NCI-H2227 (cell line): ENCODE data around the gene VRK2.
A peak's percentile ranks its signal among the peaks of the same experiment; 100 is the strongest.
"Not testable (repeated sequence)": the region's sequence is repeated elsewhere in the genome, so short reads cannot be mapped to it uniquely, and the experiment has no call there.

Source experiments
- DNase-seq: peaks from one replicate; lab custom pipeline; 2025; ENCODE audit not compliant: unreplicated experiment; lab: John Stamatoyannopoulos, UW

The VRK2 gene

DNA sequence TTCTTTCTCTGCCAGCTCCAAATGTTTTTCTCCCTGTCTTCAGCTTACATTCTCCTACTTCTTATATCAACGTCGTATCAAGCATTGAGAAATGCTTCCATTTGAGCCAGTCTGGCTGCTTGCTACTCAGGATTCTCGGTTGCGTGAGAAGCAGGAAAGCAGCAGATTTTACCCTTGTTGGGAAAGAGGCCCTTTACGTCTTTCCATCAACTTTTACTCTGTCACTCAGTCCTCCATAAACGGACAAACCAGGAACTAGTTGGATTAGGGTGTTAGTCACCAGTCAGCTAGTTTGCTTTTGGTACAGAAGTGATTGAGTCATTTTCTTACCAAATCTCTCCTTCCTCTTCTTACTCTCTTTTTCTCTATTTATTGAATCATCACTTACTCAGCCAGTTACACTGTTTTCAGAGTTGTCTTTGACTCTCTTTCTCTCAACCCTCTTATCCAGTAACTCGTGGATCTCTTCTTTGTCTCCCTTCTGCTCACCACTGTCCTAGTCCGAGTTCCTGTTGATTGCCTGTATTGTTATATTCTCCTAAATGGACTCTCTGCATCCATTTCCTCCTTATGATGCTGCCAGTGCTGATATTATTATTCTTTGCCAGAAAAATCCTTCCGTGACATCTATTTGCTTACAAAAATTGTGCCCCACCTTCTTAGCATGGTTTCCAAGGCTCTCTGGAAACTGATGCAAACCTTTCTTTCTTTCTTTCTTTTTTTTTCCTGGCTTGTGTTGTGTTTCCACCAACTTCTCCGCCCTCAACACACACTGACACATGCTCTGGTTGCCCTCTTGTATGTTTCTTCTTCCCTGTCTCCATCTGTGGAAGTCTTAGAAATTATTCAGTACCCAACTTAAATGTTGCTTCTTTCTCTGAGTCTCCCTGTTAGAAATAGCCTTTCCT lies 61.5 kb downstream of the VRK2 start:
- no peak for DNase-seq

DNA sequence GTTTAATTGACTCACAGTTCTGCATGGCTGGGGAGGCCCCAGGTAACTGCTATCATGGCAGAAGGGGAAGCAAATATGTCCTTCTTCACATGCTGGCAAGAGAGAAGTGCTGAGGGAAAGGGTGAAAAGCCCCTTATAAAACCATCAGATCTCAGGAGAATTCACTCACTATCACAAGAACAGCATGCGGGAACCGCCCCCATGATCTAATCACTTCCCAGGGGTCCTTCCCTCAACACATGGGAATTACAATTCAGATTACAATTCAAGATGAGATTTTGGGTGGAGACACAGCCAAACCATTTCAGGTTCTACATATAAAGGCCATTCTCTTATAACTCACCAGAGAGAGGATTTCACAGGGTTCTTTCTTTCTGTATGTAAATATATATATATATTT lies 62.9 kb downstream of the VRK2 start:
- no peak for DNase-seq

DNA sequence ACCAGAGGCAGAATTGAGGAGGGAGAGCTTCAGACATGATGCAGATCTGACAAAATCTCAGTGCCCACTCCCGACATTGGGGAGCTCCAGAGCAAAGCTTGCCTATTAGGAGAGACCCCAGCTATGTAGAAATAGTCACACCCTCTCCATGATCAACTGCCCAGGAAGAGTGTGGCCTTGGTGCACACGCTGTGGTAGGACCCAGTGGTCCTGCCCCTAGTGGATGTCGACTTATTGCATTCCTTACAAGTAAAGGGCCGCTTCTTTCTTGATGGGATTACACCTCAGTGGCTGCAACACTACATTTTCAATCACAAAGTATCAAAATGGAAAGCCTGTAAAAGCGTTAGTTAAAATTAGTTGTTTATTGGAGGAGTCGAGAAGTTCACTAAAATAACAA lies 64.2 kb downstream of the VRK2 start:
- DNase-seq = no peak

DNA sequence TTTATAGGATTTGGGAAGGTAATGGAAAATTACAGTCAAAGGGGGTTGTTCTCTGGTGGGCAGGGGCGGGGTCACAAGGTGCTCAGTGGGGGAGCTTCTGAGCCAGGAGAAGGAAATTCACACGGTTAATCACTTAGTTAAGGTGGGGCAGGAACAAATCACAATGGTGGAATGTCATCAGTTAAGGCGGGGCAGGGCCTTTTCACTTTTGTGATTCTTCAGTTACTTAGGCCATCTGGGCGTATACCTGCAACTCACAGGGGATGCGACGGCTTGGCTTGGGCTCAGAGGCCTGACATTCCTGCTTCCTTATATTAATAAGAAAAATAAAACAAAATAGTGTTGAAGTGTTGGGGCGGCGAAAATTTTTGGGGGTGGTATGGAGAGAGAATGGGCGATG lies 67.0 kb downstream of the VRK2 start:
- DNase-seq = not testable (repeated sequence)

DNA sequence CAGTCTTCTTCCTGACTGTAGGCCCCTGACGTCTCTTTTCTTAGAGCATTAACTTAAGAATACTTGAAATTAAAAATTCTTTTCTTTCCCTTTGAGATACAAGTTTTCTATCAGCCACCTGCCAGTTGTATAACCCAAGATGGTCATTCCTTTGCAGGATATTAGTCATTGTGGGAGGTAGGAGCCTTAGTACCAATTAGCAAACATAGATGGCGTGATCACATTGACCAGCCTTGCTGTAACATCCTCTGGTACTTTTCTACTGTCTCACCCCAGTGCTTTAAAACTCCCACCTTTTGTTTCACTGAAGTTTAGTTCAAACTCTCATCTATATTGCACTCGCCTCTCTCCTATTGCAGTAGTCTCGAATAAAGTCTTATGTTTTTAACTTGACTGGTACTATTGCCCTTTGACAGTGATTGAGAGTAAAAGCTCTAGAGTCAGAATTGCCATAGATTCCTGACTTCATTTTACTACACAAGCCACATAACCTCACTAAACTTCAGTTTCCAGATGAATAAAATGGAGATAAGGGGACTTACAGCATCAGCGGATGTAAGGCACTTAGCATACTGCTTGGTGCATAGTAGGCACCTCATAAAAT lies 74.1 kb downstream of the VRK2 start:
- no peak for DNase-seq

DNA sequence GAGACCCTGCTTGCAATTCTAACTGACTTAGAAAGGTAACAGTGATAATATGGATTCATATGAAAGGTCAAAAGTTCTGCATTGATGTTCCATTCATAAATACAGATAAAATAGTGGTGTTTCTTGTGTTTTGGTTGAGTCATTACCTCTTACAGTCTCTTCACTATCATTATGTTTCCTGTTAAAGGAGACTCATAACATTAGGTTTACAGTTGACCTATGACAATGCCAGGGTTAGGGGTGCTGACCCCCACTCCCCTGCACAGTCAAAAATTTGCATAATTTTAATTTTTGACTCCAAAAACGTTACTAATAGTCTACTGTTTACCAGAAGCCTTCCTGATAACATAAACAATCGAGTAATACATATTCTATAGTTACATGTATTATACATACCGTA lies 75.4 kb downstream of the VRK2 start:
- DNase-seq = no peak

DNA sequence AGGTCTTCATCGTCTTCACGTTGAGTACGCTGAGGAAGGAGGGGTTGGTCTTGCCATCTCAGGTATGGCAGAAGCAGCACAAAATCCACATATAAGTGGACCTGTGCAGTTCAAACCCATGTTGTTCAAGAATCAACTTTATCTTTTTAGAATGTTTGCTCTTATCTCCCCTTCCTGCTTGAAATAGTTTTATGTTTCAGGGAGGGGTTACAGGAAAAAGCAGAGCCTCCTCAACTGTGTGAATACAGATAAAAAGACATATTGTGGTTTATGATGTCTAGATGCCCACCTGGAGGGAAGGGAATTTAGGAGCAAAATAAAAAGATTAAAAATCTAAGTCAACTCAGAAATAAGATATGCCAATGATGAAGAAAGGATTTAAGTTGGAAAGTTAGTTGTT lies 75.9 kb downstream of the VRK2 start:
- DNase-seq = no peak

DNA sequence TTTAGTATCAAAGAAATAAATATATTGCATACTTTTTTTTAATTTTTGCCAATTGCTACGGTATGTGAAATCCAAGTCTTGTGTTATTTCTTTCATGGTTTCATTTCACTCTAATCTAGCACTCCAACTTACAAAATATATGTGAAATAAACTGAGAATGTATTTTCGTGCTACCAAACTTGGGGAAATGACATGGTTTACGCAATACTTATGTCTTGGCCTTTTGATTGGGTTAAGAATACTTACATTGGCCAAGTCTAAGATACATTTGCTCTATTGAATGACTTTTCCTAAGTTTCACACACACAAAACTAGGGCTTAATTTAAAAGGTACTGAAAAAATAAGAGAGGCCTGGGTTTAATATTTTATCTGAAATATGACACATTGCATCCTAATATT lies 80.5 kb downstream of the VRK2 start:
- no peak for DNase-seq

DNA sequence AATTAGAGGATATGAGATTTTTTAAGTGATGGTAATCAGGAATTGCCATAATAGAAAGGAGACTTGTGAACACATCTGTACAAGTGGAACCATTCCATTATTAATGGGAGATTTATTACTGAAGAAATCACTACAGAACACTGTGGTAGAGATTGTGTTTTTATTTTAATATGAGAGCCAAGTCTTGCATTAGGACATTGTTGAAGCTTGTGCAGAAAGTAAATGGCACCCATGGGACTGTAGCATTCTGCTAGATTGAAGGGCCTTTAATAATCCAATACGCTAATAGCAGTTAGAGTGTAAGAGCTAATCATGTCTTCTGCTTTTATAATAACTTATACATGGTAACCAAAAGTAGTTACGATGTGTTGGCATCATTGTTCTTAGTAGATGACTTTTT lies 83.6 kb downstream of the VRK2 start:
- no peak for DNase-seq

DNA sequence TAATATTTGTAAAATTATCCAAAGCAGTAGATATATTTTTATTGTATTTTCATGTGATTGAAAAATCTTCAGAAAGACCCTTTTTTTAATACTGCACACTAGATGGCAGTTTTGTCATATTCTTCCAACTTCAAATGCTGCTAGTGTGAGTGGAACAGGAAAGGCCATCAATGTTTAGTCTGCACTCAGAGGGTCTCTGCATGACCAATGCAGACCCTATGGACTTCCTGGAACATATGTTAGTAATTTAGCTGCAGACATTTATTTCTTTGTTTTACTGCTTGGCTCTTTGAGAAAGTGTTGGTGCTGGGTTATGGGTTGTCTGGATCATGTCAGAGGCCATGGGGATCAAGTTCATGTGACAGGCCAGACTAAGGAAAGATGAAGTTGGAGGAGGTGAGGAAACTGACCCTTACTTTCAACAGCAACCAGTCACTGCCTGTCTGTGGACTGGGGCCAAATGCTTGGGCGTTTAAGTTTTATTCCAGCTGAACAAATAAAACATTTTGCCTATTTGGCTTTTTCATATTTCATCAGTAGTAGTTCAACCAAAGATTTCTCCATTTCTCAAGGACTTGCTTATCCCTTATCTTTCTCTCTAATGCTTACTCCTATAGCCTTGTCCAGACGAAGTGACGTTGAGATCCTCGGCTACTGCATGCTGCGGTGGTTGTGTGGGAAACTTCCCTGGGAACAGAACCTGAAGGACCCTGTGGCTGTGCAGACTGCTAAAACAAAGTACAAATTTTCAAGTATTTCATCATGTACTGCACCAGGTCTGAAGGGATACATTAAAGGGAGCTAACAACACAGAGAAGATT lies 84.8 kb downstream of the VRK2 start:
- DNase-seq = peak; percentile 36

DNA sequence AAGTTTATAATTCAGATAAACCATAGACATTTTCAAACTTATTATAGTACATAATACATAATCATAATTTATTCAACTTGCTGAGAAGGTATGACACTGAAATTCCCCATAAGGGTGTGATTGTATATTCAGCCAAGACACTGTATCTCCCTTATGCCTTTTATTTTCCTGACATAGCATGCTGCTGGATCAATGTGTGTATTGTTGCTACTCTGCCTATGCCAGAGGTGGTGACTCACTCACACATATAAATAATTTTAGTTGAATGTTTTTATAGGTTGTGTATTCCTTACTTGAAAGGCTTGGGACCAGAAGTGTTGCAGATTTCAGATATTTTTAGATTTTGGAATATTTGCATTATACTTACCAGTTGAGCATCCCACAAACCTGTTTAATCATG lies 86.8 kb downstream of the VRK2 start:
- DNase-seq = no peak

DNA sequence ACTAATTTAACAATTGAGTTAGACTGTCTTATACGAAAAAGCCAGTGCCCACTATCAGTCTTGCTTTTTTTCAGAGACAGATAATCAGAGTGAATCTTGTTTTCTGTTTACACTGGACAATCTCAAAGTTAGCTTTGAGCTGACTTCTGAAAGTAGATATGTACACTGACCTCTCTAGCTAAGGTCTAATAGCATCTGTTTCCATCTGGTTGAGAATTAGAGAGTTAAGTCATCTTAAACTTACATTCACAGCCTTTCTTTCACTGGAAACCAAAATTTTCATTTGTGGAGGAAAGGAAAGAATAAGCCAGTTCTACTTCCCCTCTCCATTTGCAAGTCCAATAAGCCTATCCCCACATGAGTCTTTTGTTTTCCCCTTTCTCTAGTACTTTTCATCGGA lies 89.3 kb downstream of the VRK2 start:
- DNase-seq = no peak

DNA sequence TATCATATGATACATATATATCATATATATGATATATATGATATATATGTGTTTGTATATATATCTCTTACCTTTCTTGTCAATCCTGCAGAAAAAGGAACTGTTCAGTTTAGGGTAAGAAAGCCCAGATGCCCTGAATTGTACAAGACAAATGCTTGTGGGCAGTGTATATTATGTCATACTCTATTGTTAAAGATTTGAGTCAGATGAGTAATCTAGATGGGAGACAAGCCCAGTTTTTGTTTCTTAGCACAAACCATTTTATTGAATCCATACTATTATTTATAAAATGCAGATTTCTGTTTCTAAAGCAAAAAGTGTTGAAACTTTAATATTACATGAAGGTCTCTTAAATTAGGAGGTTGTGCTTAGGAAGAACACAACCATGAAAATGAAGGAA lies 90.6 kb downstream of the VRK2 start:
- no peak for DNase-seq

DNA sequence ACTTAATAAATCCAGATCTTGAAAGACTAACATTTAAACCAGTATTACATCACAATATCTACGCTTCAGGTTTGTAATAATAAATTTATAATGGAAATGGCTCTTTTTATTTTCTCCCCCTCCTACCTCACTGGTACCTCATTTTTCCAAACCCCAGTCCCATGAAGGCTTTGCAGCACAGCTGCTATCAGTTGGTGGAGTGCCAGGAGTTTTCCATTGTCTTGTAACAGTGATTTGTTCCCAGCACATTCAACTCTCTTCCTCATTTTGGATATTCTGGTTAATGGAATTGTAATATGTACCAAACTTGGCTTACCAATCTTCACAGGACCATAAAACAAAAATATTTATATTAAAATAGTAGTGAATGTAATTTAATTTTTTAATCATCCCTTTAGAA lies 91.2 kb downstream of the VRK2 start:
- DNase-seq = no peak

DNA sequence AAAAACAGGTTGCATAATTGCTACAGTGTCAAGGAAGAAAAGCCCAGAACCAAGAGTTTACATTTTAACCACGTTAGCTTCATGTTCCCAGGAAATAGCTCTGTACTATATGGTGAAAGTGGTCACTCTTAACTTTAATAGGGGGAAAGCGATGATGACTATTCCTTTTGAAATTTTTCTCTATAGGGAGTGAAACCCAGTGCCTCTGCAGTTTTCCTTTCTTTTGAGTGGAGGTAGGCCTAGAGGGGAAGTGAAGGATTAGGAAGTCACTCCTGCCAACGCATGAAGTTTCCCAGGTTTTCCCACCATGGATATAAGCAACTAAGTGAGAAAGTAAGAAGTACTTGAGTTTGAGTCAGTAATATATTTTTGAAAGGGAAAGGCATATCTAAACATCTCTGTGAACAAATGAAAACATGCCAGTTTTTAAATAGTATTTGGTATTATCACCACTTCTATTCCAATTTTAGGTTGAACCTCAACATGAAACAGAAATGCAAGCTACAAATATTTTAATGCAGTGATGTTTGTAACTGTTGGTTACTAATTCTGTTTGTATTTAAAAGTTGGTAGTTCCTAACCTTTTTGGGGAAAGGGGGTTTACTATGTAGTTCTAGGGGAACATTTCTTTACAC lies 91.9 kb downstream of the VRK2 start:
- no peak for DNase-seq

DNA sequence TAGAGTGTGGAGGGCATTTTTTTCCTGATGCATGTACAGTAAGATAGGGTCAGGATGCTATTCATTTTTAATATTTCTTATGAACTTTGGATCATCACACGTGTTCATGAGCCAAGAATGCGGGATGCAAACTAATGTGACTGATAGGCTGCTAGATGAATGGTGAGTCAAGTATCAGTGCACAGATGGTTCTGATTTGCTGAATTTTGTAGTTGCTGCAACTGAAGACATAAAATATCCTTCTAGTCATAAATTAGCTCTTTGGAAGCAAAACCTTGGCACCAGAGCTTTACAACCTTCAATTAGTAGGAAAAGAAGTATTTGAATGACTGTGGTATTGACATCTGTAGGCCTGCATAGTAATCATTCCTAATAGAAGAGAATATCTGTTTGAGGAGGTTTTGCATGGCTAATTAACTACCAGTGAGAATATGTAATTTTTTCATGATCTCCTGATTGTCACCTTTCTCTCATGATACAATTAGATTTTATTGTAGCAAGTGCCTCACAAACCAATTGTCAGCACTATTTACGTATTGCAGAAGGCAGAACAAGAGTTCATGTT lies 94.0 kb downstream of the VRK2 start:
- DNase-seq = no peak

DNA sequence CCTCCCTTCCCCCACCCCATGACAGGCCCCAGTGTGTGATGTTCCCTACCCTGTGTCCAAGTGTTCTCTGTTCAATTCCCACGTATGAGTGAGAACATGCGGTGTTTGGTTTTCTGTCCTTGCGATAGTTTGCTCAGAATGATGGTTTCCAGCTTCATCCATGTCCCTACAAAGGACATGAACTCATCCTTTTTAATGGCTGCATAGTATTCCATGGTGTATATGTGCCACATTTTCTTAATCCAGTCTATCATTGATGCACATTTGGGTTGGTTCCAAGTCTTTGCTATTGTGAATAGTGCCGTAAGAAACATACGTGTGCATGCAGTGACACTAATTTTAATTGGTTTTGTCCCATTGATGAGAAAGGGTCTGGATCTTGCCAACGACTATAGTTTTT lies 99.2 kb downstream of the VRK2 start:
- DNase-seq = not testable (repeated sequence)

DNA sequence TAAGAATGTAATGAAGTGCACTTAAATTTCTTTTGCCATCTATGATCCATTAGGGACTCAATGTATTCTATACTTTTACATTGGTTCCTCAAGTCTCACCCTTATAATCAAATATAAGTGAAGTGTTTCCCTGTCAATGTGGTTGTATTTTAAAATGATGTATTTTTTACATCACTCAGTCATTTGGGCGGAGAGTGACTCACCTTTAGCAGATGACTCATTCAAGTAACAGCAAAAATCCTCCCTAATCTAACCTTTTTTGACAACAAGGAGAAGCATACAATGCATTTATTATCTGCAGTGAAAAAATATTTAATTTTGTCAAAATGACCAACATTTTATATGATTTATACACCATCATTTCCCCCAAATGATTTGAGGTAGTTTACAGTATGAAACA lies 100.1 kb downstream of the VRK2 start:
- peak; percentile 54 for DNase-seq

DNA sequence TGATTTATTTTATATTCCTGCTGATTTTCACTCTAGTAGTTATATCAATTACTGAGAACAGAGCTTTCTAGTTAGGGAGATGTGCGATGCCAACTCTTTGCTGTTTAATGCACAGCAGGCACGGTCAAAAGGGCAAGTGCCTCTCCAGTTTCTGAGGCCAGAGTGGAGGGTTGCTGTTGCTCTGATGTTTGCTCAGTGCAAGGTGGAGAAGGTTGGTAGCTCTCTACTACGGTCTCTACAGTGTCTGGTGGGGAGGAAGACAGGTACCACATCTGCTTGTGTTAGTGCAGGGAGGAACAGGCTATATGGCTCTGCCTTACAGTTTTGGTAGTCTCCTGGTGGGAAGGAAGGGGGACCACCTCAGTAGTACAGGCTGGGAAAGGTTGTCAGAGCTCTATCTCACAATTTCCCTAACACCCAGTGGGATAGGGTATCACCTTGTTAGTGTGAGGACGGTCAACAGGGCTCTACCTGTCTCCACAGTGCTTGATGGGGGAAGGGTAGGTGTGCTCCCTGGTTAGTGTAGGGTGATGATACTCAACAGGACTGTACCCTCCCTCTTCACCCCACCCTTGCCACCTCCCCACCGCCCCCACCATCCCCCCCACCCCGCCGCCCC lies 108.7 kb downstream of the VRK2 start:
- DNase-seq = peak; percentile 91

DNA sequence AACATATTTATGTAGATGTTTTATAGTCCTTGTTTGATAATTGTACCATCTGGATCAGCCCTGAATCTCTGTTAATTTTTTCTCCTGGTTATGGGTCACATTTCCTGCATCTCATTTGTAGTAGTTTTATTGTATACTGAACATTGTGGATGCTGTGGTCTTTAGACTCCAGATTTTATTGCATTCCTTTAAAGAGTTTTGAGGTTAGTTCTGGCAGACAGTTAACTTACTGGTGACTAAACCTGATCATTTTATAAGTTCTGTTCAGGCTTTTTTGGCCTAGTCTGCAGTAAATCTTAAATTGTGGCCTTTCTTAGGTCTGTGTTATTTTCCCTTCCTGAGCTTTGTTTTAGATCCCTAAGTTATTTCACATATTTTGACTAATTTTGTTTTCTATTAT lies 110.2 kb downstream of the VRK2 start:
- DNase-seq = no peak

DNA sequence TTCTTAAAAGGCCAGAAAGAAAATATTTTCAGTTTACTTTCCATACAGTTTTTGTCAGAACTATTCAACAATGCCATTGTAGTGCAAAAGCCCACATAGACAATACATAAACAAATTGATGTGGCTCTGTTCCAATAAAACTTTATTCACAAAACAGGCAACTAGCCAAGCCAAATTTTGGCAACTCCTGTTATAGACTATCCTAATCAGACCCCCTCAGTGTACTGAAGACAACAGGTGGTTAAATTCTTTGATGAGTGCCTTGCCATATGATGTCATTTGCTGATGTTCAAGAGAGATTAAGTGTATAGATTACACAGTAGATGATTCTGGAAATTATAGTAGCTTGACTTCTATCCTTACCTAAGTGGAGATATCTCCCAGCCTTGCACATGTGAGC lies 111.1 kb downstream of the VRK2 start:
- no peak for DNase-seq
